ENCODE measurements around the gene RNF152. TPM values are rescaled to one million over a fixed set of nuclear protein-coding genes. Genes with fewer than 3 reads are reported as not detected.

RNF152 gene
- total RNA-seq, 2 donors from 2014 or later, result 29.8 to 50.1 TPM

DNA sequence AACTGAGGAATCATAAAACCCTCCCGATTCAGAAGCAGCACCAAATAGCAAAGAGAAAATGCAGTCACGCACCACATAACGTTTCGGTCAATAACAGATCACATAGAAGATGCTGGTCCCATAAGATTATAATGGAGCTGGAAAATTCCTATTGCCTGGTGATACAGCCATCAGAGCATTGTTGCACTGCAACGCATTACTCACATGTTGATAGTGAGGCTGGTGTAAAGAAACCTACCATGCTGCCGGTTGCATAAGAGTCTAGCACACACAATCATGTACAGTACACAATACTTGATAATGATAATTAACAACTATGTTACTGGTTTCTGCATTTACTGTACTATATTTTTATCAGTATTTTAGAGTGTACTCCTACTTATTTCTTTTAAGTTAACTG, 32.5 kb downstream of the RNF152 start:
- Histone ChIP-seq H3K27ac (no peak overlapping the region), H3K27me3 (no peaks in the 10 kb centered on the region), H3K4me1 (no peaks in the 10 kb centered on the region), H3K36me3 (no peaks in the 10 kb centered on the region), H3K4me3 (no peak overlapping the region), H3K9me3 (no peaks in the 10 kb centered on the region), H3K9ac (ENCODE audit: low read depth in 2 of 2, low read length in 2 of 2) (no peak overlapping the region)
- DNase-seq, result no peak
- intact Hi-C loops (cut with DNase I), result no loop called here
- TF ChIP-seq, protein P1, sequence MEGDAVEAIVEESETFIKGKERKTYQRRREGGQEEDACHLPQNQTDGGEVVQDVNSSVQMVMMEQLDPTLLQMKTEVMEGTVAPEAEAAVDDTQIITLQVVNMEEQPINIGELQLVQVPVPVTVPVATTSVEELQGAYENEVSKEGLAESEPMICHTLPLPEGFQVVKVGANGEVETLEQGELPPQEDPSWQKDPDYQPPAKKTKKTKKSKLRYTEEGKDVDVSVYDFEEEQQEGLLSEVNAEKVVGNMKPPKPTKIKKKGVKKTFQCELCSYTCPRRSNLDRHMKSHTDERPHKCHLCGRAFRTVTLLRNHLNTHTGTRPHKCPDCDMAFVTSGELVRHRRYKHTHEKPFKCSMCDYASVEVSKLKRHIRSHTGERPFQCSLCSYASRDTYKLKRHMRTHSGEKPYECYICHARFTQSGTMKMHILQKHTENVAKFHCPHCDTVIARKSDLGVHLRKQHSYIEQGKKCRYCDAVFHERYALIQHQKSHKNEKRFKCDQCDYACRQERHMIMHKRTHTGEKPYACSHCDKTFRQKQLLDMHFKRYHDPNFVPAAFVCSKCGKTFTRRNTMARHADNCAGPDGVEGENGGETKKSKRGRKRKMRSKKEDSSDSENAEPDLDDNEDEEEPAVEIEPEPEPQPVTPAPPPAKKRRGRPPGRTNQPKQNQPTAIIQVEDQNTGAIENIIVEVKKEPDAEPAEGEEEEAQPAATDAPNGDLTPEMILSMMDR (IDR thresholded peaks at IDR 0.05), result no peak

DNA sequence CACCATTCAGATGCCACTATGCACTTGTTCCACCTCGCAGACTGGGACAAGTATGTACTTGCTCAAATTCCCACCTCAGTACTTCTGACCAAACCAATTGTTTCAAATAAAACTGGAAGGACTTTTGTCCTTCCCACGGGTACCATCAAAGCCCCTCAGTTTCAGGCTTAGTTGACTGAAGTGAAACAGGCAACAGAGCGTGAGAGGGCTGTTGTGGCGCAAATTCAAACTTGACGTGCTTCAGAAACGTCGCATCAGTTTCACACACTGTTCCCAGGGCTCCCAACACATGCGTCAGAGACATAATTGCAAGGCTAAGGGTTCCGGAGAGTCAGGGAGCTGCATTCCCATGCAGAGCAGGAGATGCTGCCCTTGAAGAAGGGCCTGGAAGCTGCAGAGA, 33.7 kb downstream of the RNF152 start:
- Histone ChIP-seq H3K27me3 (no peaks in the 10 kb centered on the region), H3K4me1 (no peaks in the 10 kb centered on the region), H3K9ac (ENCODE audit: low read depth in 2 of 2, low read length in 2 of 2) (no peak overlapping the region), H3K9me3 (no peaks in the 10 kb centered on the region), H3K36me3 (no peaks in the 10 kb centered on the region), H3K4me3 (no peak overlapping the region), H3K27ac (no peak overlapping the region)
- intact Hi-C loops (cut with DNase I), result no loop called here
- DNase-seq, result no peak
- TF ChIP-seq, protein P1 (IDR thresholded peaks at IDR 0.05), result no peak

DNA sequence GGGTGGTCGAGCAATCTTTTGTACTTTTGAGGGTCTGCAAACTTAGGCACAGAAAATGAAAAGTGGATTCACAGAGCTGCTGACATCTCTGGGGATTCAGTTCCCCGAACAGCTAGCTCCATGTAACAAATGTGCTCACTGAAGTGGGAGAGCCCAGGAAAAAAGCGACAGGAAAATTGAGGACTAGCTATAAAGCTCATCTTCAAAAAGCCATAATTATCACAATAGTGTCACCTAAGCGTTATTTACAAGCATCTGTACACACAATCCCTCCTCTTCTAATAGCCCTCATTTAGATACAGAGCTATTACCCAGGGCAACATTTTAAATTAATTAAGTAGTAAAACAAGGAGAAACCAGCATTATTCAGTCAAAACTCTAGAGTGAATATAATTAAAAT, 36.1 kb downstream of the RNF152 start:
- Histone ChIP-seq H3K27ac (no peak overlapping the region), H3K27me3 (no peaks in the 10 kb centered on the region), H3K9me3 (no peaks in the 10 kb centered on the region), H3K36me3 (no peaks in the 10 kb centered on the region), H3K4me3 (no peak overlapping the region), H3K4me1 (no peaks in the 10 kb centered on the region), H3K9ac (ENCODE audit: low read depth in 2 of 2, low read length in 2 of 2) (no peak overlapping the region)
- DNase-seq, result no peak
- intact Hi-C loops (cut with DNase I), result no loop called here
- TF ChIP-seq, protein P1 (IDR thresholded peaks at IDR 0.05), result no peak

DNA sequence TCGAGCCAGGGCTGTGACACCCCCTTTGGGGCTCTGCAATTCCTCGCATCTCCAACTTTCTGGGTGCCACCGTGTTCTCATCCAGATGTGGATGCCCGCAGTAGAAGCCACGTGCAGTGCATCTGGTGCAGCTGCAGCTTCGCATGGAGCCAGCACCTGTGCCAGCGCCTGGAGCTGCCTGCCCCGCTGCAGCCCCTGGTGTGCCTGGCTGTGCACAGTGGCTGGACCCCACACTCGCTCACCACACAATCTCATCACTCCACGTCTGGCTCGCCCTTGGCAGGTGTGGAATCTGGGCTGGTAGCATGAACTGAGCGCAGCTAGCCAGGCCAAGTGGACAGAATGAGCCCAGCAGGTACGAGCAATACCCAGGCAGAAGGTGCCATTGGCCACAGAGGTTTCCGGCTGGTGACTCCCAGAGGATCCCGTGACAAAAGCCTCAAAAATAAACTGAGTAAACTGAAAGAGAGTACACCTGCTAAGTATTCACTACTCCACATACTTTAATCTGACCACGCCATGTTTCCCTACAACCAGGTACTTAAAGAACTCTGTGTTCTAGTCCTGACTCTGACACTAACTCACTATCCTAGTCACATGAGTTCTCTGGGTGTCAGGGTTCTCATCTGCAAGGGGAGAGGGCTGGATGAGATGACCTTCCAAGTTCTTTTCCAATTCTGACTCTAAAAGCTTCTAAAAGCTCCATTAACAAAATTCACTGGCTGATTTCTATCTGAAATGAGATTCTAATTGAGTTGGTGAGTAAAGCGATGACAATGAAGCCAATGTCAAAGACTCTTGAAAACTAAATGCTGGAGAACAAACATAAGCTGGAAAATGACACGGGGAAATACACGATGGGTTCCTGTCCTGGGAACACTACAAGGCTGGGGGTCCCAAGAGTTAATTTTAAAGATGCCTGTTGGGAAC, 37.1 kb downstream of the RNF152 start:
- H3K9me3 ChIP-seq, result no peaks in the 10 kb centered on the region
- no peaks in the 10 kb centered on the region for H3K4me1 ChIP-seq
- TF ChIP-seq, protein P1 (IDR thresholded peaks at IDR 0.05), result no peak
- no peak overlapping the region for H3K27ac ChIP-seq
- H3K9ac ChIP-seq (ENCODE audit: low read depth in 2 of 2, low read length in 2 of 2), result no peak overlapping the region
- H3K36me3 ChIP-seq, result no peaks in the 10 kb centered on the region
- intact Hi-C loops (cut with DNase I), result no loop called here
- DNase-seq, result no peak
- H3K27me3 ChIP-seq, result no peaks in the 10 kb centered on the region
- H3K4me3 ChIP-seq, result no peak overlapping the region

DNA sequence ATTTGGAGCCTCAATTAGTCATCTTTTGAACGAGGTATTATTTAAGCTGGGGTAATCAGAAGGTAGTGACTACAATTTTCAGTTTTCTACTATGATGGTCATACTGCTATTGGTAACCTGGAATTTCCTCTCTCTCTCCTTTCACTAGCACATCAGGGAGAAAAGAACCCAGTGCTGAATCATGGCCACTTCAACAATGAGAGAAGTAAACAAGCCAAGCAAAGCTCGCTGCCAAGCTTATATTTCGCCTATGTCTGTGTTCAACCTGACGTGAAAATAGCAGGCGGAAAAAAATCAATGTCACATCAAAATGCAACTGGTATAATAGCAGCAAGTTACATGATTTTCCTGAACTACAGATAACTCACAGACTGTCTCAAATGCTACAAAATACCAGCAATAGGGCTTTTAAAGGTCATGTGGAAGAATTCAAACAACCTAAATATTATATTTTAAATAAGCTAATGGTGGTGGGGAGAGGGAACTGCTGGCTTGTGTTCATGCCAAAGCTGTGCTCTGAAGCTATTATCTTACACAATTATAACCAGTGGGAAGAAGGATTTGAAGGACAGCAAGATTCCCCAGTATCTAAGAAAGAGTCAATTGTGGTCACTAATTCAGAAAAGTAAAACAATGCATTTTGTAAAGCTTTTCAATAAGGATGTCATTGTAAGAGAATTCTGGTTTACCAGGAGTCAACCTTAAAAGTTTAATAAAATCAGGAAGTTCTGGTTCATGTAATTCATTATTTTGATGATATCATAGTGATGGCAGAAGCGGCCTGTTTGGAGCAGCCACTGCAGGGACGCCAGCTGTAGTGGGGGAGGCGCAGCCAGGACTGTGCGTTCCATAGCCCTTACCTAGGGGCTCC, 38.0 kb downstream of the RNF152 start:
- intact Hi-C loops (cut with DNase I), result no loop called here
- Histone ChIP-seq H3K9me3 (no peaks in the 10 kb centered on the region), H3K27me3 (no peaks in the 10 kb centered on the region), H3K36me3 (no peaks in the 10 kb centered on the region), H3K4me1 (no peaks in the 10 kb centered on the region), H3K4me3 (no peak overlapping the region), H3K27ac (no peak overlapping the region), H3K9ac (ENCODE audit: low read depth in 2 of 2, low read length in 2 of 2) (no peak overlapping the region)
- no peak for DNase-seq
- TF ChIP-seq, protein P1 (IDR thresholded peaks at IDR 0.05), result no peak
